HEK293 (cell line): ENCODE data around the gene THY1.

Experiments used
- CTCF ChIA-PET: fragments of 350-600 bp; formaldehyde crosslinking; extraction: SDS; loops from one replicate; lab custom pipeline; 2021; ENCODE audit warnings: antibody characterized with exemption; lab: Yijun Ruan, JAX
- POLR2A ChIA-PET: fragments of 300-600 bp; formaldehyde crosslinking; extraction: SDS; loops from one replicate; lab custom pipeline; 2020; ENCODE audit warnings: antibody characterized with exemption, inconsistent platforms; lab: Yijun Ruan, JAX
- H3K27ac ChIP-seq: fragments of 200-500 bp; sonication (Bioruptor generic); 2 replicates; pipeline ENCODE4 v1.5.1; 2014; ENCODE audit warnings: low read depth, low read length, control low read depth, inconsistent platforms; ENCODE audit errors: extremely low read depth
- H3K36me3 ChIP-seq, 2 experiments: fragments of 200-500 bp in 1 of 2; sonication (Bioruptor generic) in 1 of 2; 1 replicate in 1 of 2; 2 replicates in 1 of 2; pipeline ENCODE4 v1.5.1; 2014 to 2017; ENCODE audit warnings: inconsistent platforms in 2 of 2, low read length in 2 of 2; ENCODE audit not compliant: control insufficient read depth in 2 of 2, insufficient read depth in 1 of 2
- H3K4me1 ChIP-seq: fragments of 200-500 bp; sonication (Bioruptor generic); 2 replicates; pipeline ENCODE4 v1.5.1; 2014; ENCODE audit warnings: mild to moderate bottlenecking, low read length, inconsistent platforms; ENCODE audit not compliant: control insufficient read depth, insufficient read depth
- H3K4me3 ChIP-seq: 2 replicates; pipeline ENCODE4 v1.5.1; 2011; ENCODE audit warnings: low read depth, mild to moderate bottlenecking, control low read depth, low read length, moderate library complexity
- H3K9me3 ChIP-seq: fragments of 200-500 bp; sonication (Bioruptor generic); 2 replicates; pipeline ENCODE4 v1.5.1; 2014; ENCODE audit warnings: low read depth, low read length, inconsistent platforms; ENCODE audit not compliant: control insufficient read depth, insufficient read depth
- ELK4 ChIP-seq: IDR thresholded peaks from 2 replicates; pipeline ENCODE4 v1.6.1; 2011; ENCODE audit warnings: mild to moderate bottlenecking, low read depth, low read length, borderline replicate concordance
- GLIS1 ChIP-seq: fragments of 450-650 bp; formaldehyde crosslinking; IDR thresholded peaks from 2 replicates; pipeline ENCODE4 v1.5.1; 2016; ENCODE audit warnings: missing biosample characterization, missing genetic modification characterization
- SCRT1 ChIP-seq: fragments of 450-650 bp; formaldehyde crosslinking; IDR thresholded peaks from 2 replicates; pipeline ENCODE4 v1.5.1; 2016; ENCODE audit warnings: missing biosample characterization, missing genetic modification characterization, borderline replicate concordance
- SCRT2 ChIP-seq: fragments of 450-650 bp; formaldehyde crosslinking; IDR thresholded peaks from 2 replicates; pipeline ENCODE4 v1.5.1; 2016; ENCODE audit warnings: missing biosample characterization, missing genetic modification characterization
- SP2 ChIP-seq: fragments of 450-650 bp; formaldehyde crosslinking; IDR thresholded peaks from 2 replicates; pipeline ENCODE4 v1.5.1; 2016; ENCODE audit warnings: missing biosample characterization, missing genetic modification characterization
- ZFP37 ChIP-seq: fragments of 450-650 bp; formaldehyde crosslinking; IDR thresholded peaks from 2 replicates; pipeline ENCODE4 v1.5.1; 2016; ENCODE audit warnings: missing biosample characterization, missing genetic modification characterization
- ZNF114 ChIP-seq: fragments of 450-650 bp; formaldehyde crosslinking; IDR thresholded peaks from 2 replicates; pipeline ENCODE4 v1.5.0; 2017; ENCODE audit warnings: missing biosample characterization, missing genetic modification characterization
- ZNF155 ChIP-seq: fragments of 450-650 bp; formaldehyde crosslinking; IDR thresholded peaks from 2 replicates; pipeline ENCODE4 v1.5.1; 2016; ENCODE audit warnings: missing biosample characterization, missing genetic modification characterization
- ZNF174 ChIP-seq: fragments of 450-650 bp; formaldehyde crosslinking; IDR thresholded peaks from 2 replicates; pipeline ENCODE4 v1.5.0; 2017; ENCODE audit warnings: missing biosample characterization, mild to moderate bottlenecking, missing genetic modification characterization
- ZNF2 ChIP-seq: fragments of 450-650 bp; formaldehyde crosslinking; IDR thresholded peaks from 2 replicates; pipeline ENCODE4 v1.5.1; 2016; ENCODE audit warnings: missing biosample characterization, missing genetic modification characterization
- ZNF211 ChIP-seq: fragments of 450-650 bp; formaldehyde crosslinking; IDR thresholded peaks from 2 replicates; pipeline ENCODE4 v1.5.1; 2016; ENCODE audit warnings: low read depth, missing biosample characterization, missing genetic modification characterization
- ZNF239 ChIP-seq: fragments of 450-650 bp; formaldehyde crosslinking; IDR thresholded peaks from 2 replicates; pipeline ENCODE4 v1.5.1; 2016; ENCODE audit warnings: missing biosample characterization, missing genetic modification characterization
- ZNF26 ChIP-seq: fragments of 450-650 bp; formaldehyde crosslinking; IDR thresholded peaks from 2 replicates; pipeline ENCODE4 v1.5.1; 2016; ENCODE audit warnings: missing biosample characterization, missing genetic modification characterization
- ZNF266 ChIP-seq: fragments of 450-650 bp; formaldehyde crosslinking; IDR thresholded peaks from 2 replicates; pipeline ENCODE4 v1.5.1; 2016; ENCODE audit warnings: missing biosample characterization, missing genetic modification characterization, low read depth
- ZNF354C ChIP-seq: fragments of 450-650 bp; formaldehyde crosslinking; IDR thresholded peaks from 2 replicates; pipeline ENCODE4 v1.5.1; 2016; ENCODE audit warnings: missing biosample characterization, missing genetic modification characterization, low read depth, borderline replicate concordance
- ZNF391 ChIP-seq: fragments of 450-650 bp; formaldehyde crosslinking; IDR thresholded peaks from 2 replicates; pipeline ENCODE4 v1.5.1; 2016; ENCODE audit warnings: low read depth, missing biosample characterization, missing genetic modification characterization, borderline replicate concordance
- ZNF398 ChIP-seq: fragments of 450-650 bp; formaldehyde crosslinking; IDR thresholded peaks from 2 replicates; pipeline ENCODE4 v1.5.1; 2017; ENCODE audit warnings: missing biosample characterization, missing genetic modification characterization
- ZNF423 ChIP-seq: fragments of 450-650 bp; formaldehyde crosslinking; IDR thresholded peaks from 2 replicates; pipeline ENCODE4 v1.5.1; 2016; ENCODE audit warnings: missing biosample characterization, missing genetic modification characterization
- ZNF580 ChIP-seq: fragments of 450-650 bp; formaldehyde crosslinking; IDR thresholded peaks from 2 replicates; pipeline ENCODE4 v1.5.1; 2016; ENCODE audit warnings: missing biosample characterization, missing genetic modification characterization
- ZNF600 ChIP-seq: fragments of 450-650 bp; formaldehyde crosslinking; IDR thresholded peaks from 2 replicates; pipeline ENCODE4 v1.5.1; 2016; ENCODE audit warnings: missing biosample characterization, missing genetic modification characterization
- ZNF645 ChIP-seq: fragments of 450-650 bp; formaldehyde crosslinking; IDR thresholded peaks from 2 replicates; pipeline ENCODE4; 2016; ENCODE audit warnings: missing biosample characterization, missing genetic modification characterization
- ZNF677 ChIP-seq: fragments of 450-650 bp; IDR thresholded peaks from 2 replicates; pipeline ENCODE4 v1.5.0; 2018; ENCODE audit warnings: missing biosample characterization, mild to moderate bottlenecking, missing genetic modification characterization, moderate library complexity
- ZNF701 ChIP-seq: fragments of 450-650 bp; formaldehyde crosslinking; IDR thresholded peaks from 2 replicates; pipeline ENCODE4 v1.5.1; 2016; ENCODE audit warnings: missing biosample characterization, missing genetic modification characterization
- ZNF792 ChIP-seq: fragments of 450-650 bp; formaldehyde crosslinking; IDR thresholded peaks from 2 replicates; pipeline ENCODE4 v1.5.1; 2016; ENCODE audit warnings: missing biosample characterization, missing genetic modification characterization
- ZNF830 ChIP-seq: fragments of 450-650 bp; IDR thresholded peaks from 2 replicates; pipeline ENCODE4 v1.5.0; 2018; ENCODE audit warnings: missing biosample characterization, missing genetic modification characterization, low read depth, mild to moderate bottlenecking, moderate library complexity
- ZSCAN23 ChIP-seq: fragments of 450-650 bp; formaldehyde crosslinking; IDR thresholded peaks from 2 replicates; pipeline ENCODE4 v1.5.1; 2016; ENCODE audit warnings: missing biosample characterization, missing genetic modification characterization
- TF ChIP-seq, protein P1 (sequence below): fragments of 450-650 bp; formaldehyde crosslinking; IDR thresholded peaks from 2 replicates; pipeline ENCODE4 v1.5.0; 2017; ENCODE audit warnings: missing biosample characterization, missing genetic modification characterization, borderline replicate concordance

The THY1 gene

DNA sequence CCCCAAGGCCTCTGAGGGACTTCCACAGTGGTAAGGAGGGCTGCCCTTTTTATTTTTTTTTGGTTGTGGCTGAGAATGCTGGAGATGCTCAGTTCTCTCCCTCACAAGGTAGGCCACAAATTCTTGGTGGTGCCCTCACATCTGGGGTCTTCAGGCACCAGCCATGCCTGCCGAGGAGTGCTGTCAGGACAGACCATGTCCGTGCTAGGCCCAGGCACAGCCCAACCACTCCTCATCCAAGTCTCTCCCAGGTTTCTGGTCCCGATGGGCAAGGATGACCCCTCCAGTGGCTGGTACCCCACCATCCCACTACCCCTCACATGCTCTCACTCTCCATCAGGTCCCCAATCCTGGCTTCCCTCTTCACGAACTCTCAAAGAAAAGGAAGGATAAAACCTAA, 4.2 kb downstream of the THY1 start:
- TF ChIP-seq ZNF266 = no peak
- TF ChIP-seq ZNF398 (tag by site-specific recombination) = no peak
- TF ChIP-seq ZNF580 (tag by site-specific recombination) = no peak
- TF ChIP-seq ZNF155 (tag by site-specific recombination) = no peak
- TF ChIP-seq ZNF645 = no peak
- no peak for TF ChIP-seq ZNF677 (tag by site-specific recombination)
- TF ChIP-seq ZNF211 (tag by site-specific recombination) = no peak
- no peak for TF ChIP-seq ZNF391 (tag by site-specific recombination)
- TF ChIP-seq ZNF701 = no peak
- TF ChIP-seq SCRT2 (tag by site-specific recombination) = no peak
- no peak for TF ChIP-seq ZNF239 (tag by site-specific recombination)
- no peak for TF ChIP-seq ELK4
- TF ChIP-seq SCRT1 (tag by site-specific recombination) = no peak
- TF ChIP-seq ZNF423 (tag by site-specific recombination) = no peak
- no peak for TF ChIP-seq ZNF354C (tag by site-specific recombination)
- TF ChIP-seq ZFP37 (tag by site-specific recombination) = no peak
- TF ChIP-seq ZNF26 (tag by site-specific recombination) = no peak
- TF ChIP-seq ZNF600 = no peak
- TF ChIP-seq GLIS1 (tag by site-specific recombination) = no peak

GRCh38 chr11:119417726-119418540, 5.0 kb downstream of the THY1 start:
- H3K4me1 ChIP-seq = no peaks in the 10 kb centered on the region
- H3K36me3 ChIP-seq = no peaks in the 10 kb centered on the region
- no peak overlapping the region for H3K27ac ChIP-seq
- ChIA-PET POLR2A (interaction anchor here (0.5 kb wide), 1 partner anchor 1367 kb away, joined by 3 read pairs; no protein-coding TSS in a partner anchor), CTCF (no interaction called here)
- H3K9me3 ChIP-seq = no peaks in the 10 kb centered on the region
- no peak overlapping the region for H3K4me3 ChIP-seq
- TF ChIP-seq ZNF174 = no peak
- no peak for TF ChIP-seq ZNF792 (tag by site-specific recombination)
- TF ChIP-seq, protein P1, sequence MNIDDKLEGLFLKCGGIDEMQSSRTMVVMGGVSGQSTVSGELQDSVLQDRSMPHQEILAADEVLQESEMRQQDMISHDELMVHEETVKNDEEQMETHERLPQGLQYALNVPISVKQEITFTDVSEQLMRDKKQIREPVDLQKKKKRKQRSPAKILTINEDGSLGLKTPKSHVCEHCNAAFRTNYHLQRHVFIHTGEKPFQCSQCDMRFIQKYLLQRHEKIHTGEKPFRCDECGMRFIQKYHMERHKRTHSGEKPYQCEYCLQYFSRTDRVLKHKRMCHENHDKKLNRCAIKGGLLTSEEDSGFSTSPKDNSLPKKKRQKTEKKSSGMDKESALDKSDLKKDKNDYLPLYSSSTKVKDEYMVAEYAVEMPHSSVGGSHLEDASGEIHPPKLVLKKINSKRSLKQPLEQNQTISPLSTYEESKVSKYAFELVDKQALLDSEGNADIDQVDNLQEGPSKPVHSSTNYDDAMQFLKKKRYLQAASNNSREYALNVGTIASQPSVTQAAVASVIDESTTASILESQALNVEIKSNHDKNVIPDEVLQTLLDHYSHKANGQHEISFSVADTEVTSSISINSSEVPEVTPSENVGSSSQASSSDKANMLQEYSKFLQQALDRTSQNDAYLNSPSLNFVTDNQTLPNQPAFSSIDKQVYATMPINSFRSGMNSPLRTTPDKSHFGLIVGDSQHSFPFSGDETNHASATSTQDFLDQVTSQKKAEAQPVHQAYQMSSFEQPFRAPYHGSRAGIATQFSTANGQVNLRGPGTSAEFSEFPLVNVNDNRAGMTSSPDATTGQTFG (tag by site-specific recombination) = no peak
- TF ChIP-seq ZSCAN23 (tag by site-specific recombination) = no peak
- TF ChIP-seq ZNF114 (tag by site-specific recombination) = no peak
- no peak for TF ChIP-seq SP2 (tag by site-specific recombination)
- TF ChIP-seq ZNF2 (tag by site-specific recombination) = no peak
- TF ChIP-seq ZNF830 (tag by site-specific recombination) = no peak

More for the DNA sequence above, 4.2 kb downstream of the THY1 start:
- no peaks in the 10 kb centered on the region for H3K4me1 ChIP-seq
- ChIA-PET POLR2A (interaction anchor here (0.5 kb wide), 1 partner anchor 1366 kb away, joined by 3 read pairs; no protein-coding TSS in a partner anchor), CTCF (no interaction called here)
- H3K4me3 ChIP-seq = no peak overlapping the region
- H3K27ac ChIP-seq = no peak overlapping the region
- H3K9me3 ChIP-seq = no peaks in the 10 kb centered on the region
- H3K36me3 ChIP-seq = no peaks in the 10 kb centered on the region
